Measurements from ENCODE around the gene GPNMB. TPM values are rescaled to one million over a fixed set of nuclear protein-coding genes. Genes with fewer than 3 reads are reported as not detected.

GPNMB gene
- total RNA-seq, result 58.6 and 163 TPM in 2 replicates

GRCh38 chr7:23246555-23246954 lies at the start of gene GPNMB:
Gene GPNMB, plus strand, starts transcription at chr7:23246775. Its CDS starts 83 bp downstream, at chr7:23246858.

GRCh38 chr7:23298885-23299769 lies 52.6 kb downstream of the GPNMB start, which contains the start of gene MALSU1:
Gene MALSU1, plus strand, starts transcription at chr7:23299339. Its CDS starts 14 bp downstream, at chr7:23299353.

Other genes starting within 250 kb of the GPNMB start
- 92.6 and 93.3 TPM in 2 replicates for gene HYCC1, start 232.6 kb upstream of the GPNMB start, total RNA-seq
- gene KLHL7, start 141.0 kb upstream of the GPNMB start, total RNA-seq, result 29.6 and 31.1 TPM in 2 replicates
- gene NUP42, start 64.7 kb upstream of the GPNMB start, total RNA-seq, result 20.2 and 26.9 TPM in 2 replicates
- 76.7 and 87.2 TPM in 2 replicates for gene MALSU1, start 52.6 kb downstream of the GPNMB start, total RNA-seq
- gene IGF2BP3, start 223.7 kb downstream of the GPNMB start, total RNA-seq, result 8.4 and 12.8 TPM in 2 replicates